B cell (primary cell): Measurements from ENCODE around the gene NTMT1.

Experiments used
- CTCF ChIP-seq: fragments of 200-600 bp; IDR thresholded peaks from one replicate; pipeline ENCODE4 v1.8.0; 2022; ENCODE audit warnings: antibody characterized with exemption, mild to moderate bottlenecking
- EZH2 ChIP-seq: IDR thresholded peaks from 2 replicates; pipeline ENCODE4 v1.6.1; 2012; ENCODE audit warnings: borderline replicate concordance, low read depth, mild to moderate bottlenecking, moderate library complexity, low read length; ENCODE audit not compliant: insufficient read depth, poor library complexity, severe bottlenecking

GRCh38 chr9:129633848-129634247 is 7.9 kb downstream of the NTMT1 start:
- TF ChIP-seq CTCF (no peak), EZH2 (no peak)
